Loucy (cell line): ENCODE results near the gene PLEKHG4.

ENCODE experiments used
- H2AFZ ChIP-seq: fragments of 200-600 bp; sonication (generic); 2 replicates; pipeline ENCODE4 v1.6.0; 2016; ENCODE audit warnings: antibody characterized with exemption, mild to moderate bottlenecking, low read length, moderate library complexity
- H3F3A ChIP-seq: fragments of 200-600 bp; 2 replicates; pipeline ENCODE4 v1.6.0; 2016; ENCODE audit warnings: antibody characterized with exemption, low read depth, mild to moderate bottlenecking
- H3K27me3 ChIP-seq: fragments of 200-600 bp; sonication (generic); 2 replicates; pipeline ENCODE4 v1.6.1; 2014; ENCODE audit warnings: low read length, mild to moderate bottlenecking; ENCODE audit not compliant: insufficient read depth, poor library complexity, severe bottlenecking
- H3K36me3 ChIP-seq: fragments of 200-600 bp; sonication (generic); 2 replicates; pipeline ENCODE4 v1.6.1; 2016; ENCODE audit warnings: low read length; ENCODE audit not compliant: insufficient read depth
- H3K4me1 ChIP-seq: fragments of 200-600 bp; sonication (generic); 2 replicates; pipeline ENCODE4 v1.5.1; 2014; ENCODE audit warnings: low read length, mild to moderate bottlenecking; ENCODE audit not compliant: insufficient read depth, poor library complexity, severe bottlenecking
- H3K4me2 ChIP-seq: fragments of 200-600 bp; sonication (generic); 2 replicates; pipeline ENCODE4 v1.6.0; 2014; ENCODE audit warnings: antibody characterized with exemption, low read length, low read depth, mild to moderate bottlenecking; ENCODE audit not compliant: poor library complexity, severe bottlenecking
- H3K4me3 ChIP-seq: fragments of 200-600 bp; sonication (generic); 2 replicates; pipeline ENCODE4 v1.5.1; 2014; ENCODE audit warnings: low read length, mild to moderate bottlenecking, mixed read lengths; ENCODE audit not compliant: poor library complexity, severe bottlenecking
- H3K79me2 ChIP-seq: fragments of 200-600 bp; sonication (generic); 2 replicates; pipeline ENCODE4 v1.6.1; 2014; ENCODE audit warnings: low read length; ENCODE audit not compliant: insufficient read depth
- H3K9ac ChIP-seq: fragments of 200-600 bp; sonication (generic); 2 replicates; pipeline ENCODE4 v1.6.0; 2014; ENCODE audit warnings: mild to moderate bottlenecking, low read depth, low read length, moderate library complexity; ENCODE audit not compliant: poor library complexity, severe bottlenecking
- H3K9me2 ChIP-seq: fragments of 200-600 bp; sonication (generic); replicated peaks from 2 replicates; pipeline ENCODE4 v1.6.1; 2016; ENCODE audit warnings: low read depth, low read length, mixed read lengths
- H3K9me3 ChIP-seq: fragments of 200-600 bp; sonication (generic); 2 replicates; pipeline ENCODE4 v1.6.1; 2014; ENCODE audit warnings: mild to moderate bottlenecking, antibody characterized with exemption, low read length, low read depth; ENCODE audit not compliant: insufficient read depth
- H4K20me1 ChIP-seq: fragments of 200-600 bp; sonication (generic); 2 replicates; pipeline ENCODE4 v1.6.0; 2014; ENCODE audit warnings: antibody characterized with exemption, low read length, mild to moderate bottlenecking; ENCODE audit not compliant: insufficient read depth, poor library complexity, severe bottlenecking
- EZH2phosphoT487 ChIP-seq: fragments of 200-600 bp; IDR thresholded peaks from 2 replicates; pipeline ENCODE4 v1.6.1; 2018; ENCODE audit warnings: antibody characterized with exemption, mild to moderate bottlenecking, moderate library complexity, borderline replicate concordance
- TF ChIP-seq, protein P1 (sequence below): fragments of 200-600 bp; sonication (generic); conservative IDR thresholded peaks from 2 replicates; pipeline ENCODE4 v1.5.1; 2014; ENCODE audit warnings: mild to moderate bottlenecking, antibody characterized with exemption, low read length

PLEKHG4 gene

GRCh38 chr16:67312719-67313118 lies 33.4 kb downstream of the PLEKHG4 start:
- Histone ChIP-seq H3F3A (no peaks in the 10 kb centered on the region), H3K9me3 (no peaks in the 10 kb centered on the region), H4K20me1 (no peaks in the 10 kb centered on the region), H3K4me1 (peaks cover 12% of the 10 kb centered on the region), H3K9ac (no peak overlapping the region), H3K36me3 (no peaks in the 10 kb centered on the region), H3K4me2 (no peak overlapping the region), H3K27me3 (no peaks in the 10 kb centered on the region), H3K9me2 (no peaks in the 10 kb centered on the region), H3K4me3 (no peak overlapping the region), H3K79me2 (no peaks in the 10 kb centered on the region), H2AFZ (peak overlapping the region; percentile 2; the same call in 1 of the 2 replicates)
- no peak for TF ChIP-seq EZH2phosphoT487
- TF ChIP-seq, protein P1, sequence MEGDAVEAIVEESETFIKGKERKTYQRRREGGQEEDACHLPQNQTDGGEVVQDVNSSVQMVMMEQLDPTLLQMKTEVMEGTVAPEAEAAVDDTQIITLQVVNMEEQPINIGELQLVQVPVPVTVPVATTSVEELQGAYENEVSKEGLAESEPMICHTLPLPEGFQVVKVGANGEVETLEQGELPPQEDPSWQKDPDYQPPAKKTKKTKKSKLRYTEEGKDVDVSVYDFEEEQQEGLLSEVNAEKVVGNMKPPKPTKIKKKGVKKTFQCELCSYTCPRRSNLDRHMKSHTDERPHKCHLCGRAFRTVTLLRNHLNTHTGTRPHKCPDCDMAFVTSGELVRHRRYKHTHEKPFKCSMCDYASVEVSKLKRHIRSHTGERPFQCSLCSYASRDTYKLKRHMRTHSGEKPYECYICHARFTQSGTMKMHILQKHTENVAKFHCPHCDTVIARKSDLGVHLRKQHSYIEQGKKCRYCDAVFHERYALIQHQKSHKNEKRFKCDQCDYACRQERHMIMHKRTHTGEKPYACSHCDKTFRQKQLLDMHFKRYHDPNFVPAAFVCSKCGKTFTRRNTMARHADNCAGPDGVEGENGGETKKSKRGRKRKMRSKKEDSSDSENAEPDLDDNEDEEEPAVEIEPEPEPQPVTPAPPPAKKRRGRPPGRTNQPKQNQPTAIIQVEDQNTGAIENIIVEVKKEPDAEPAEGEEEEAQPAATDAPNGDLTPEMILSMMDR, result no peak

DNA sequence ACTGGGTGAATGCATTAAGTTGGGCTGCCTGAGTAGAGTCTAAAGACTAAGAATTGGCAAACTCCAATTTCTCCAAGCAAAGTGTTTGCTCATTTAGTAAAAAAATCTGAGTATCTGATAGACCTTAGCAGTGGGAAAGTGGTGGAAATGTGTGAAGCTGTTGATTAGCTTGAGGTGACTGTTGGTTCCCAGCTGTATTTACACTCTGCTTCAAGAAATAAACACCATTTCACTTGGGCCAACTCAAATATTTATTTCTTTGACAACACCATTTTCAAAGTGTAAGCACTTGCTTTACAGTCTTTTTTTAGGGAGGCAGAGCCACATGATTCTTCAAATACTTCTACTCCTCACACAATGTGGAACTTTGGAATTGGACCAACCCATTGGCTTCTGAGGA lies 38.5 kb downstream of the PLEKHG4 start:
- no peaks in the 10 kb centered on the region for H3K27me3 ChIP-seq
- TF ChIP-seq, protein P1, result no peak
- TF ChIP-seq EZH2phosphoT487, result no peak
- H3K36me3 ChIP-seq, result no peaks in the 10 kb centered on the region
- H3K9ac ChIP-seq, result no peak overlapping the region
- no peaks in the 10 kb centered on the region for H4K20me1 ChIP-seq
- H3K4me2 ChIP-seq, result no peak overlapping the region
- H3F3A ChIP-seq, result no peaks in the 10 kb centered on the region
- no peak overlapping the region for H3K4me3 ChIP-seq
- no peaks in the 10 kb centered on the region for H3K9me3 ChIP-seq
- H2AFZ ChIP-seq, result no peak overlapping the region
- no peaks in the 10 kb centered on the region for H3K4me1 ChIP-seq
- no peaks in the 10 kb centered on the region for H3K79me2 ChIP-seq
- H3K9me2 ChIP-seq, result no peaks in the 10 kb centered on the region

- Histone ChIP-seq H3F3A (peaks cover 6% of the 10 kb centered on the region; the same call in 1 of the 2 replicates), H2AFZ (peak overlapping the region; percentile 87), H3K36me3 (no peaks in the 10 kb centered on the region), H3K9me3 (no peaks in the 10 kb centered on the region), H3K27me3 (no peaks in the 10 kb centered on the region), H4K20me1 (no peaks in the 10 kb centered on the region), H3K79me2 (no peaks in the 10 kb centered on the region), H3K9ac (peak overlapping the region; percentile 93), H3K4me2 (peak overlapping the region; percentile 85), H3K4me1 (peaks cover 10% of the 10 kb centered on the region), H3K4me3 (peak overlapping the region; percentile 84), H3K9me2 (no peaks in the 10 kb centered on the region)
- no peak for TF ChIP-seq EZH2phosphoT487
- TF ChIP-seq, protein P1, result no peak
Observed at GRCh38 chr16:67326115-67326471, 46.8 kb downstream of the PLEKHG4 start.
